GM12878 (cell line): ENCODE measurements around the gene COL9A2. TPM values are rescaled to one million over a fixed set of nuclear protein-coding genes. Genes with fewer than 3 reads are reported as not detected.

Experiments
- CBX3 ChIP-seq: fragments of 200-600 bp; sonication (generic); IDR thresholded peaks from 2 replicates; pipeline ENCODE4 v1.6.1; 2016; ENCODE audit warnings: low read depth, borderline replicate concordance
- EP300 ChIP-seq, 2 experiments: fragments of 150-350 bp in 1 of 2; IDR thresholded peaks; 2 replicates each; pipeline ENCODE4 v1.6.1; 2011 to 2012; ENCODE audit warnings: low read depth in 2 of 2, low read length in 2 of 2, borderline replicate concordance in 1 of 2, improper control_type of control experiment in 1 of 2, inconsistent platforms in 1 of 2; ENCODE audit not compliant: control insufficient read depth in 1 of 2
- ESRRA ChIP-seq: IDR thresholded peaks from 2 replicates; pipeline ENCODE4 v1.6.1; 2012; ENCODE audit warnings: mild to moderate bottlenecking, low read length, improper control_type of control experiment
- GATAD2B ChIP-seq: fragments of 450-650 bp; conservative IDR thresholded peaks from 2 replicates; pipeline ENCODE4 v1.6.1; 2017; ENCODE audit warnings: low read depth, mild to moderate bottlenecking, moderate library complexity
- HCFC1 ChIP-seq: fragments of 150-350 bp; IDR thresholded peaks from 2 replicates; pipeline ENCODE4 v1.6.1; 2014; ENCODE audit warnings: low read length
- IKZF1 ChIP-seq: fragments of 450-650 bp; conservative IDR thresholded peaks from 2 replicates; pipeline ENCODE4 v1.6.1; 2017; ENCODE audit warnings: antibody characterized with exemption, mild to moderate bottlenecking
- KLF5 ChIP-seq: fragments of 450-650 bp; IDR thresholded peaks from 2 replicates; pipeline ENCODE4 v1.6.1; 2014; ENCODE audit warnings: mild to moderate bottlenecking; ENCODE audit not compliant: partially characterized antibody
- SIX5 ChIP-seq: IDR thresholded peaks from 2 replicates; pipeline ENCODE4 v1.6.1; 2011; ENCODE audit warnings: mild to moderate bottlenecking, low read depth, low read length, moderate library complexity; ENCODE audit not compliant: severe bottlenecking
- SUPT20H ChIP-seq: IDR thresholded peaks from 2 replicates; pipeline ENCODE4 v1.6.1; 2011; ENCODE audit warnings: low read depth, mild to moderate bottlenecking, low read length, moderate library complexity, borderline replicate concordance; ENCODE audit not compliant: control insufficient read depth
- TBL1XR1 ChIP-seq: IDR thresholded peaks from 2 replicates; pipeline ENCODE4 v1.6.1; 2012; ENCODE audit warnings: low read depth, low read length, improper control_type of control experiment
- ZNF217 ChIP-seq: fragments of 450-650 bp; IDR thresholded peaks from 2 replicates; pipeline ENCODE4 v1.6.1; 2017; ENCODE audit warnings: antibody characterized with exemption, mild to moderate bottlenecking
- ZSCAN29 ChIP-seq: fragments of 450-650 bp; IDR thresholded peaks from 2 replicates; pipeline ENCODE4 v1.6.1; 2017; ENCODE audit warnings: mild to moderate bottlenecking, moderate library complexity
- polyA plus RNA-seq, 11 experiments: library from polyadenylated mRNA; depleted of rRNA in 4 of 11; unstranded in 6 of 11; stranded (reverse) in 5 of 11; fragments of >200 nt; fragmentation: Nextera tagmentation in 4 of 11; fragmentation: Illumina TruSeq in 1 of 11; extraction: Ambion mirVana in 4 of 11; extraction: Trizol in 1 of 11; gene quantifications; 1 replicate in 1 of 11; 2 replicates in 10 of 11; pipeline versions ENCODE4 v1.2.1 to v1.2.3, GENCODE V29; 2011 to 2016; ENCODE audit warnings: inconsistent platforms in 2 of 11, missing spikeins in 2 of 11, low read depth in 1 of 11
- total RNA-seq, 4 experiments: library from RNA; depleted of rRNA in 3 of 4; stranded (reverse); fragments of >200 nt in 3 of 4; fragmentation: Illumina TruSeq in 1 of 4; extraction: Trizol in 1 of 4; gene quantifications; 2 replicates each; pipeline versions ENCODE4 v1.2.1 to v1.2.3, GENCODE V29; 2013 to 2021
- TF ChIP-seq, protein P1 (sequence below): IDR thresholded peaks from 2 replicates; pipeline ENCODE4 v1.6.1; 2011; ENCODE audit warnings: low read depth, low read length, improper control_type of control experiment, borderline replicate concordance
- TF ChIP-seq, protein P2 (sequence below): fragments of 450-650 bp; IDR thresholded peaks from 2 replicates; pipeline ENCODE4 v1.6.1; 2016; ENCODE audit warnings: mild to moderate bottlenecking
- TF ChIP-seq, protein P3 (sequence below), 3 experiments: IDR thresholded peaks in 2 of 3; conservative IDR thresholded peaks in 1 of 3; 2 replicates each; pipeline ENCODE4 v1.5.1; 2011; ENCODE audit warnings: low read depth in 3 of 3, low read length in 3 of 3, mild to moderate bottlenecking in 3 of 3, control low read depth in 2 of 3, moderate library complexity in 2 of 3, inconsistent platforms in 1 of 3, mixed read lengths in 1 of 3; ENCODE audit not compliant: control insufficient read depth in 2 of 3, insufficient read depth in 1 of 3; ENCODE audit errors: extremely low read depth in 1 of 3
- TF ChIP-seq, protein P4 (sequence below): IDR thresholded peaks from 2 replicates; pipeline ENCODE4 v1.6.1; 2011; ENCODE audit warnings: borderline replicate concordance, low read depth, mild to moderate bottlenecking, moderate library complexity, mixed read lengths, low read length; ENCODE audit not compliant: insufficient read depth; ENCODE audit errors: extremely low read length
- TF ChIP-seq, protein P5 (sequence below): fragments of 450-650 bp; IDR thresholded peaks from 2 replicates; pipeline ENCODE4 v1.6.1; 2016; ENCODE audit warnings: mild to moderate bottlenecking

The COL9A2 gene
- total and polyA plus RNA-seq, 10 of the 15 experiments (the other 5 are each of a cell fraction or from before 2014, with no cell fraction given) = 3.1 to 63.3 (median 22.4) TPM

DNA sequence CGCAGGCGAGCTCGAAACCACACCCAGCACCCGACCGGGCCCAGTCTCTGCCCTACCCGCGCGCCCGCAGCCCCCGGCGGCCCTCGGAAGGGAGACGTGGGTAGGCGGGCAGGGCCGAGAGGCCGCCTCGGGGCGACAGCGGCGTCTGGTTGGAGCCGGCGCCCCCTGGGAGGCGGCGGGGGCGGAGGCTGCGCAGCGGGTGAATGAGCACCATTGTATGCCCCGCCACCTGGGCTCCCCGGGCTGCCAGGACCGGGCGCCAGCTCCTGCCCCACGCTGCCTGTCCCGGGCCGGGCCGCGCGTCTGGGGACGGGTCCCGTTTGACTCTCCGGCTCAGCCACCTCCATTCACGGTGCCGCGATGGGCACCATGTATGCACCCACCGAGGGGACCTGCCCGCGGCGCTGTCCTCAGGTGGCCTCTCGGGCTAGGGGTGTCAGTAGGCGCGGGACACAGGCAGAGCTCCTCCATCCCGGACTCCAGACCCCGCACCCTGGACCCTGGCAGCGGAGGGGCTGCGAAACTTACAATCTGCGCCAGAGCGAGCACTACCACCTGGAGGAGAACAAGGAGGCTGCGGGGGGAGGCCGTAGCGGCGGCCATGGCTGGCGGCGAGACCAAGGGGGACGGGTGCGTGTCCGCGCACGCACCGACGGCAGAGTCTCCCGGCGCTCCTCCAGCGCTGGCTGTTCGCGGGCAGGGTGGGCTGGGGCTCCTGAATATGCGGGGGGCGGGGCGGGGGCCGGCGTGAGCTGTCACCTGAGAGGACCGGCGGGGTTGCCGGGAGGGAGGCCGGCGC, at the start of gene COL9A2 (continued):
- TF ChIP-seq, protein P1, sequence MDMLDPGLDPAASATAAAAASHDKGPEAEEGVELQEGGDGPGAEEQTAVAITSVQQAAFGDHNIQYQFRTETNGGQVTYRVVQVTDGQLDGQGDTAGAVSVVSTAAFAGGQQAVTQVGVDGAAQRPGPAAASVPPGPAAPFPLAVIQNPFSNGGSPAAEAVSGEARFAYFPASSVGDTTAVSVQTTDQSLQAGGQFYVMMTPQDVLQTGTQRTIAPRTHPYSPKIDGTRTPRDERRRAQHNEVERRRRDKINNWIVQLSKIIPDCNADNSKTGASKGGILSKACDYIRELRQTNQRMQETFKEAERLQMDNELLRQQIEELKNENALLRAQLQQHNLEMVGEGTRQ = no peak
- TF ChIP-seq CBX3 = no peak
- no peak for TF ChIP-seq SIX5
- TF ChIP-seq GATAD2B = peak; percentile 81
- TF ChIP-seq, protein P2, sequence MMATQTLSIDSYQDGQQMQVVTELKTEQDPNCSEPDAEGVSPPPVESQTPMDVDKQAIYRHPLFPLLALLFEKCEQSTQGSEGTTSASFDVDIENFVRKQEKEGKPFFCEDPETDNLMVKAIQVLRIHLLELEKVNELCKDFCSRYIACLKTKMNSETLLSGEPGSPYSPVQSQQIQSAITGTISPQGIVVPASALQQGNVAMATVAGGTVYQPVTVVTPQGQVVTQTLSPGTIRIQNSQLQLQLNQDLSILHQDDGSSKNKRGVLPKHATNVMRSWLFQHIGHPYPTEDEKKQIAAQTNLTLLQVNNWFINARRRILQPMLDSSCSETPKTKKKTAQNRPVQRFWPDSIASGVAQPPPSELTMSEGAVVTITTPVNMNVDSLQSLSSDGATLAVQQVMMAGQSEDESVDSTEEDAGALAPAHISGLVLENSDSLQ = no peak
- TF ChIP-seq HCFC1 = no peak
- TF ChIP-seq, protein P3, sequence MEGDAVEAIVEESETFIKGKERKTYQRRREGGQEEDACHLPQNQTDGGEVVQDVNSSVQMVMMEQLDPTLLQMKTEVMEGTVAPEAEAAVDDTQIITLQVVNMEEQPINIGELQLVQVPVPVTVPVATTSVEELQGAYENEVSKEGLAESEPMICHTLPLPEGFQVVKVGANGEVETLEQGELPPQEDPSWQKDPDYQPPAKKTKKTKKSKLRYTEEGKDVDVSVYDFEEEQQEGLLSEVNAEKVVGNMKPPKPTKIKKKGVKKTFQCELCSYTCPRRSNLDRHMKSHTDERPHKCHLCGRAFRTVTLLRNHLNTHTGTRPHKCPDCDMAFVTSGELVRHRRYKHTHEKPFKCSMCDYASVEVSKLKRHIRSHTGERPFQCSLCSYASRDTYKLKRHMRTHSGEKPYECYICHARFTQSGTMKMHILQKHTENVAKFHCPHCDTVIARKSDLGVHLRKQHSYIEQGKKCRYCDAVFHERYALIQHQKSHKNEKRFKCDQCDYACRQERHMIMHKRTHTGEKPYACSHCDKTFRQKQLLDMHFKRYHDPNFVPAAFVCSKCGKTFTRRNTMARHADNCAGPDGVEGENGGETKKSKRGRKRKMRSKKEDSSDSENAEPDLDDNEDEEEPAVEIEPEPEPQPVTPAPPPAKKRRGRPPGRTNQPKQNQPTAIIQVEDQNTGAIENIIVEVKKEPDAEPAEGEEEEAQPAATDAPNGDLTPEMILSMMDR (IDR thresholded peaks at IDR 0.05 in 2 of 3, conservative IDR thresholded peaks at IDR 0.05 in 1 of 3; ENCODE audit: control insufficient read depth in 2 of 3, extremely low read depth in 1 of 3, insufficient read depth in 1 of 3, low read depth in 3 of 3, low read length in 3 of 3) = peak in 1 of 3 experiments; percentile 4; a peak in 1 of 6 replicates
- TF ChIP-seq SUPT20H = no peak
- no peak for TF ChIP-seq ZSCAN29
- TF ChIP-seq, protein P4, sequence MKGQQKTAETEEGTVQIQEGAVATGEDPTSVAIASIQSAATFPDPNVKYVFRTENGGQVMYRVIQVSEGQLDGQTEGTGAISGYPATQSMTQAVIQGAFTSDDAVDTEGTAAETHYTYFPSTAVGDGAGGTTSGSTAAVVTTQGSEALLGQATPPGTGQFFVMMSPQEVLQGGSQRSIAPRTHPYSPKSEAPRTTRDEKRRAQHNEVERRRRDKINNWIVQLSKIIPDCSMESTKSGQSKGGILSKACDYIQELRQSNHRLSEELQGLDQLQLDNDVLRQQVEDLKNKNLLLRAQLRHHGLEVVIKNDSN = no peak
- TF ChIP-seq ZNF217 = 0 out of 2 replicates have a peak, but pooled peaks have one; percentile 22
- no peak for TF ChIP-seq TBL1XR1
- TF ChIP-seq ESRRA = no peak
- no peak for TF ChIP-seq KLF5
- TF ChIP-seq, protein P5, sequence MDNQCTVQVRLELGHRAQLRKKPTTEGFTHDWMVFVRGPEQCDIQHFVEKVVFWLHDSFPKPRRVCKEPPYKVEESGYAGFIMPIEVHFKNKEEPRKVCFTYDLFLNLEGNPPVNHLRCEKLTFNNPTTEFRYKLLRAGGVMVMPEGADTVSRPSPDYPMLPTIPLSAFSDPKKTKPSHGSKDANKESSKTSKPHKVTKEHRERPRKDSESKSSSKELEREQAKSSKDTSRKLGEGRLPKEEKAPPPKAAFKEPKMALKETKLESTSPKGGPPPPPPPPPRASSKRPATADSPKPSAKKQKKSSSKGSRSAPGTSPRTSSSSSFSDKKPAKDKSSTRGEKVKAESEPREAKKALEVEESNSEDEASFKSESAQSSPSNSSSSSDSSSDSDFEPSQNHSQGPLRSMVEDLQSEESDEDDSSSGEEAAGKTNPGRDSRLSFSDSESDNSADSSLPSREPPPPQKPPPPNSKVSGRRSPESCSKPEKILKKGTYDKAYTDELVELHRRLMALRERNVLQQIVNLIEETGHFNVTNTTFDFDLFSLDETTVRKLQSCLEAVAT = no peak
- TF ChIP-seq IKZF1 = peak; percentile 26
- TF ChIP-seq EP300 (IDR thresholded peaks at IDR 0.05; ENCODE audit: borderline replicate concordance in 1 of 2, control insufficient read depth in 1 of 2, low read depth in 2 of 2, low read length in 2 of 2) = no peak
